Measurements from ENCODE around the gene CAMSAP2.

CAMSAP2 gene

GRCh38 chr1:200738327-200738948 is at the start of gene CAMSAP2:
Gene CAMSAP2 (plus strand): TSS chr1:200738893. CDS start chr1:200739828, 935 bp downstream.
- FAIRE-seq (peak; percentile 20), DNase-seq (ENCODE audit: low spot score) (peak; percentile 94)

- FAIRE-seq: no peak
- no peak for DNase-seq (ENCODE audit: low spot score)
These were observed 46.4 kb upstream of the CAMSAP2 start for GRCh38 chr1:200692316-200692715.

- DNase-seq (ENCODE audit: low spot score) (no peak), FAIRE-seq (no peak)
These were observed 45.4 kb upstream of the CAMSAP2 start for GRCh38 chr1:200693327-200693726.

GRCh38 chr1:200694738-200695137 is 44.0 kb upstream of the CAMSAP2 start:
- FAIRE-seq (no peak), DNase-seq (ENCODE audit: low spot score) (no peak)

GRCh38 chr1:200699871-200700270 is 38.8 kb upstream of the CAMSAP2 start:
- FAIRE-seq: no peak

GRCh38 chr1:200704986-200705500 is 33.6 kb upstream of the CAMSAP2 start:
- no peak for DNase-seq (ENCODE audit: low spot score)
- no peak for FAIRE-seq

More at GRCh38 chr1:200699871-200700270, 38.8 kb upstream of the CAMSAP2 start:
- no peak for DNase-seq (ENCODE audit: low spot score)

GRCh38 chr1:200706111-200706814 is 32.4 kb upstream of the CAMSAP2 start:
- no peak for FAIRE-seq

GRCh38 chr1:200707116-200707515 is 31.6 kb upstream of the CAMSAP2 start:
- DNase-seq (ENCODE audit: low spot score): no peak

More at GRCh38 chr1:200706111-200706814, 32.4 kb upstream of the CAMSAP2 start:
- DNase-seq (ENCODE audit: low spot score): no peak

GRCh38 chr1:200708161-200708560 is 30.5 kb upstream of the CAMSAP2 start:
- no peak for FAIRE-seq
- DNase-seq (ENCODE audit: low spot score): no peak

More at GRCh38 chr1:200707116-200707515, 31.6 kb upstream of the CAMSAP2 start:
- no peak for FAIRE-seq

- FAIRE-seq: no peak
- DNase-seq (ENCODE audit: low spot score): peak; percentile 54
These were observed 29.9 kb upstream of the CAMSAP2 start for GRCh38 chr1:200708769-200709168.

- DNase-seq (ENCODE audit: low spot score): no peak
These were observed 28.5 kb upstream of the CAMSAP2 start for GRCh38 chr1:200710166-200710565.

GRCh38 chr1:200714504-200715187 is 24.0 kb upstream of the CAMSAP2 start:
- no peak for FAIRE-seq
- DNase-seq (ENCODE audit: low spot score): no peak

More at GRCh38 chr1:200710166-200710565, 28.5 kb upstream of the CAMSAP2 start:
- FAIRE-seq: no peak

- FAIRE-seq (no peak), DNase-seq (ENCODE audit: low spot score) (no peak)
These were observed 18.5 kb upstream of the CAMSAP2 start for GRCh38 chr1:200720199-200720598.

- FAIRE-seq (no peak), DNase-seq (ENCODE audit: low spot score) (peak; percentile 32)
These were observed 14.6 kb upstream of the CAMSAP2 start for GRCh38 chr1:200724064-200724463.

- no peak for FAIRE-seq
- no peak for DNase-seq (ENCODE audit: low spot score)
These were observed 11.4 kb upstream of the CAMSAP2 start for GRCh38 chr1:200727257-200727656.

- DNase-seq (ENCODE audit: low spot score): no peak
- FAIRE-seq: no peak
These were observed 8.8 kb upstream of the CAMSAP2 start for GRCh38 chr1:200729863-200730262.

GRCh38 chr1:200731654-200732332 is 6.9 kb upstream of the CAMSAP2 start:
- FAIRE-seq (no peak), DNase-seq (ENCODE audit: low spot score) (no peak)

GRCh38 chr1:200732438-200732837 is 6.3 kb upstream of the CAMSAP2 start:
- DNase-seq (ENCODE audit: low spot score) (no peak), FAIRE-seq (no peak)

GRCh38 chr1:200733907-200734306 is 4.8 kb upstream of the CAMSAP2 start:
- DNase-seq (ENCODE audit: low spot score) (peak; percentile 20), FAIRE-seq (no peak)

- no peak for FAIRE-seq
- DNase-seq (ENCODE audit: low spot score): no peak
These were observed 924 bp upstream of the CAMSAP2 start for GRCh38 chr1:200737647-200738291.

All from RCC 7860 (cell line).